ENCODE results near the gene CXCL16. TPM values are rescaled to one million over a fixed set of nuclear protein-coding genes. Genes with fewer than 3 reads are reported as not detected.

CXCL16 gene
- total and polyA plus RNA-seq, 10 of the 15 experiments (the other 5 are each of a cell fraction or from before 2014, with no cell fraction given), result 0.15 to 2.2 (median 0.65) TPM

GRCh38 chr17:4722678-4723240 lies 17.0 kb downstream of the CXCL16 start:
- FAIRE-seq (no peak), ATAC-seq (no peak), DNase-seq (ENCODE audit: low read depth, low spot score) (no peak)
- ChIA-PET POLR2A (no interaction called here), RAD21 (ENCODE audit: unreplicated experiment) (no interaction called here), CTCF (interaction anchor here (0.9 kb wide), 1 partner anchor 10 kb away, joined by 3 read pairs; no protein-coding TSS in a partner anchor), SMC1A (ENCODE audit: uncharacterized antibody, unreplicated experiment) (interaction anchor here (2.0 kb wide), 1 partner anchor 10 kb away, joined by 7 read pairs; no protein-coding TSS in a partner anchor)
- Histone ChIP-seq H3K9me3 (replicated peaks; ENCODE audit: control insufficient read depth, insufficient read depth, low read length) (no peaks in the 10 kb centered on the region), H3K79me2 (ENCODE audit: control insufficient read depth, insufficient read depth, low read length) (no peaks in the 10 kb centered on the region), H3K27me3 (replicated peaks in 1 of 2; ENCODE audit: control insufficient read depth in 2 of 2, insufficient read depth in 2 of 2, low read length in 1 of 2) (no peaks in the 10 kb centered on the region), H3K36me3 (ENCODE audit: control insufficient read depth in 2 of 2, insufficient read depth in 2 of 2, low read length in 1 of 2) (peaks cover 3 to 8% of the 10 kb centered on the region in 2 experiments; a peak in 2 of 4 replicates), H2AFZ (ENCODE audit: control insufficient read depth, low read depth, low read length) (no peak overlapping the region), H3K4me2 (ENCODE audit: control insufficient read depth, insufficient read depth) (no peak overlapping the region), H3K27ac (ENCODE audit: control insufficient read depth, insufficient read depth) (no peak overlapping the region), H3K4me1 (ENCODE audit: control insufficient read depth, insufficient read depth, low read length) (peaks cover 5% of the 10 kb centered on the region), H3K4me3 (no peak overlapping the region), H4K20me1 (ENCODE audit: control insufficient read depth, insufficient read depth) (no peaks in the 10 kb centered on the region), H3K9ac (ENCODE audit: control insufficient read depth, insufficient read depth, low read length) (no peak overlapping the region)
- TF ChIP-seq, protein P1, sequence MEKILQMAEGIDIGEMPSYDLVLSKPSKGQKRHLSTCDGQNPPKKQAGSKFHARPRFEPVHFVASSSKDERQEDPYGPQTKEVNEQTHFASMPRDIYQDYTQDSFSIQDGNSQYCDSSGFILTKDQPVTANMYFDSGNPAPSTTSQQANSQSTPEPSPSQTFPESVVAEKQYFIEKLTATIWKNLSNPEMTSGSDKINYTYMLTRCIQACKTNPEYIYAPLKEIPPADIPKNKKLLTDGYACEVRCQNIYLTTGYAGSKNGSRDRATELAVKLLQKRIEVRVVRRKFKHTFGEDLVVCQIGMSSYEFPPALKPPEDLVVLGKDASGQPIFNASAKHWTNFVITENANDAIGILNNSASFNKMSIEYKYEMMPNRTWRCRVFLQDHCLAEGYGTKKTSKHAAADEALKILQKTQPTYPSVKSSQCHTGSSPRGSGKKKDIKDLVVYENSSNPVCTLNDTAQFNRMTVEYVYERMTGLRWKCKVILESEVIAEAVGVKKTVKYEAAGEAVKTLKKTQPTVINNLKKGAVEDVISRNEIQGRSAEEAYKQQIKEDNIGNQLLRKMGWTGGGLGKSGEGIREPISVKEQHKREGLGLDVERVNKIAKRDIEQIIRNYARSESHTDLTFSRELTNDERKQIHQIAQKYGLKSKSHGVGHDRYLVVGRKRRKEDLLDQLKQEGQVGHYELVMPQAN (conservative IDR thresholded peaks at IDR 0.05), result no peak
- TF ChIP-seq MEF2B (IDR thresholded peaks at IDR 0.05; ENCODE audit: partially characterized antibody, poor library complexity, severe bottlenecking) (no peak), SREBF1 (IDR thresholded peaks at IDR 0.05; ENCODE audit: low read length) (no peak), BRCA1 (IDR thresholded peaks at IDR 0.05; ENCODE audit: low read depth, low read length) (no peak)
- WGBS (ENCODE audit: insufficient coverage, insufficient replicate concordance, low lambda C conversion rate, missing lambda C conversion rate), result 74% methylated on average over 16 of the region's 16 CpGs
- intact Hi-C loops (cut with micrococcal nuclease; ENCODE audit: unreplicated experiment) (no loop called here), in situ Hi-C loops (cut with MboI) (no loop called here)
- no TSS peak for BruUV-seq (replicated peaks)

Measured in GM12878 (cell line).